Retinal pigment epithelial cell (primary cell): ENCODE results near the gene NCOR1.
A peak's percentile ranks its signal among the peaks of the same experiment; 100 is the strongest.

ENCODE experiments used
- DNase-seq: peaks from one replicate; pipeline ENCODE4 v3.0.0-alpha.2; 2010; ENCODE audit warnings: low read depth
- H3K4me3 ChIP-seq: 2 replicates; pipeline ENCODE4 v1.5.1; 2011; ENCODE audit warnings: mild to moderate bottlenecking, low read length, control low read depth, moderate library complexity
- TF ChIP-seq, protein P1 (sequence below): conservative IDR thresholded peaks from 2 replicates; pipeline ENCODE4 v1.5.1; 2011; ENCODE audit warnings: low read depth, low read length, control low read depth, inconsistent platforms

Gene NCOR1

GRCh38 chr17:16044487-16044886, 170.8 kb downstream of the NCOR1 start:
- TF ChIP-seq, protein P1, sequence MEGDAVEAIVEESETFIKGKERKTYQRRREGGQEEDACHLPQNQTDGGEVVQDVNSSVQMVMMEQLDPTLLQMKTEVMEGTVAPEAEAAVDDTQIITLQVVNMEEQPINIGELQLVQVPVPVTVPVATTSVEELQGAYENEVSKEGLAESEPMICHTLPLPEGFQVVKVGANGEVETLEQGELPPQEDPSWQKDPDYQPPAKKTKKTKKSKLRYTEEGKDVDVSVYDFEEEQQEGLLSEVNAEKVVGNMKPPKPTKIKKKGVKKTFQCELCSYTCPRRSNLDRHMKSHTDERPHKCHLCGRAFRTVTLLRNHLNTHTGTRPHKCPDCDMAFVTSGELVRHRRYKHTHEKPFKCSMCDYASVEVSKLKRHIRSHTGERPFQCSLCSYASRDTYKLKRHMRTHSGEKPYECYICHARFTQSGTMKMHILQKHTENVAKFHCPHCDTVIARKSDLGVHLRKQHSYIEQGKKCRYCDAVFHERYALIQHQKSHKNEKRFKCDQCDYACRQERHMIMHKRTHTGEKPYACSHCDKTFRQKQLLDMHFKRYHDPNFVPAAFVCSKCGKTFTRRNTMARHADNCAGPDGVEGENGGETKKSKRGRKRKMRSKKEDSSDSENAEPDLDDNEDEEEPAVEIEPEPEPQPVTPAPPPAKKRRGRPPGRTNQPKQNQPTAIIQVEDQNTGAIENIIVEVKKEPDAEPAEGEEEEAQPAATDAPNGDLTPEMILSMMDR, result no peak
- H3K4me3 ChIP-seq, result no peak overlapping the region
- no peak for DNase-seq

- H3K4me3 ChIP-seq, result no peak overlapping the region
- peak; percentile 23 for DNase-seq
- TF ChIP-seq, protein P1, result no peak
Observed at GRCh38 chr17:16040710-16041251, 174.6 kb downstream of the NCOR1 start.

DNA sequence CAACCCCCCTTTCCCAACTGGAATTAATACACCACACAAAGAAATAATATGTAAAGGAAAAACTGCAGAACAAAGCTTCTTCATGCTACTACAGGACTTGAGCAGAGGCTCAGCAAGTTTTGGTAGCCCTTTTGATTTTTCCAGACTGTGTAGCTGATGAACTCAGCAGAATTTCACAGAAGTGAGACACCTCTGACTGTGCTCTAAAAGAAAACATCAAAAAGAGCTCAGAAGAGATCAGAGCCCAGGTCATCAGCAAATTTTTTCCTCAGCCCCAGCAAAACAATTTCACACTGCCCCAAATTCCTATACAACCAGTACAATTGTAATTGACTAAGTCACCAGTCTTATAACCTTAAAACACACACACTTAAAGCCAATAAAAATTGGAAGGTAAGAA, 177.7 kb downstream of the NCOR1 start:
- H3K4me3 ChIP-seq, result no peak overlapping the region
- TF ChIP-seq, protein P1, result no peak
- no peak for DNase-seq

DNA sequence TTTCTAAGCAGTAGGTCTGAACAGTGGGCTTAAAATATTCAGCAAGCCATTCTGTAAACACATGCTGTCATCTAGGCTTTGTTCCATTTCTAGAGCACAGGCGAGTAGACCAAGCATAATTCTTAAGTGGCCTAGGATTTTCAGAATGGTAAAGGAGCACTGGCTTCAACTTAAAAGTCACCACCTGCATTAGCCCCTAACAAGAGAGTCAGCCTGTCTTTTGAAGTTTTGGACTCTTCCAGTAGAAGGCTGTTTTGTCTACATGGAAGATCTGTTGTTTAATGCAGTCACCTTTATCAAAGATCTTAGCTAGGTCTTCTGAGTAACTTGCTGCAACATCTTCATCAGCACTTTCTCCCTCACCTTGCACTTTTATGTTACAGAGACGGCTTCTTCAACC, 179.1 kb downstream of the NCOR1 start:
- TF ChIP-seq, protein P1, result no peak
- no peak overlapping the region for H3K4me3 ChIP-seq
- no peak for DNase-seq

DNA sequence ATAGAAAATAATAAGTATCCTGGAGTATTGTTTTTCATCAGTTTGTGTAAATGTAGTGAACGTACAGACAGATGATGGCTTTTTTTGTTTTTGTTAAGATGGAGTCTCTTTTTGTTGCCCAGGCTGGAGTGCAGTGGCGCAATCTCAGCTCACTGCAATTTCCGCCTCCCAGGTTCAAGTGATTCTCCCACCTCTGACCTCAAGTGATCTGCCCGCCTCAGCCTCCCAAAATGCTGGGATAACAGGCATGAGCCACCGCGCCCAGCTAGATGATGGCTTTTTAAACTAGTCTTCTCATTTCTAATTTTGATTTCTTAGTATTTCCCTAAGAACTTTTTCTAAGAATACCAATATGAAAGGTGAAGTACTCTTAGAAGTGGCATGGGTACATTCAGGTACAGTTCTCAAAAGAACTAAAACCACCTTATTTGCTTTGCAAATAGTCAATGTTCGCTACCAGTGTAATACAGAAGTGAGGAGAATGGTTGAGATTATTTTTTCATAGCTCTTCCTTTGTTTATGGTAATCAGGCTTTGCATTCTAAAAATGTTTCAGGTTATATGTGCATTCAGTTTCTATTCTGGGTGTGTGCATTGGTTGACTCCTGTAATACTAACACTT, 181.5 kb downstream of the NCOR1 start:
- no peak for DNase-seq
- TF ChIP-seq, protein P1, result no peak
- H3K4me3 ChIP-seq, result no peak overlapping the region

DNA sequence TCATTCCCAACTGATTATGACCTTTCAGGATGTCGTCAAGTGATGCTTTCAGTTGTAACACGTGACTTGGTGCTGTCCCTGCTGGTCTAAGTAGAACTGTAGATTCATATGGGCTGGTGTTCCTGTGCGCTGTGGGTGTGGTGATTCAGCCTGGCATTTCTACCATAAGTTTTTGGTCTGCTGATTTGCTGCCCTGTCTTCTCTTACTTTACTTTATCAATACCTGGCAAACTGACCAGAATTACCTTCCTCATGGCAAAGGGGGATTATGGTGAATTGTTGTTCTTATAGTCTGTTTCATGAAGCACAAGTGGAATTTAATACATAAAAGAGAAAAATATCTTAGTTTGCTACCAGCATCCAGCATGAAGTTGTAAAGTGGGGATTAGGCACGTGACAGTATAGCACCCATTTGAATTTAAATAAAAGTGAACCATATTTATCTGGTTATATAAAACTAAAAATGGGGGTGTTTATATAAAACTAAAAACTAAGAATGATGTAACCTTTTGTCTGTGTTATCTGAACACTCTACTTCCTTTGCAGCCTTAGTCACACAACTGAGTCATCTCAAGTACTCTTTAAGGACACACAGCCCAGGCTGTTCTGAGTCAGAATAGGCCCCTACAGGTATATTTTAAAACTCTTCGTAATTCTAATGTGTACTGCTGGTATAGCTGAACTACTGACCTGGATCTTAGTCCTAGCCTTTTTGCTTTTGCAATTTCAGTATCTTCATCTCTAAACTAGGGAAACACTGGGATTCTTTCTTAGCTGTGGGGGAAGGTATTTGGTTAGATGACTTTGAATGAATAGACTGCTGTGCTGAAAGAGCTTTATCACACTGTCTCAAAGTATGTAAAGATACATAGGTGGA, 187.4 kb downstream of the NCOR1 start:
- TF ChIP-seq, protein P1, result no peak
- H3K4me3 ChIP-seq, result no peak overlapping the region
- DNase-seq, result peak; percentile 52
